HuH-7.5 (cell line): Measurements from ENCODE around the gene DDX50.
"Not testable (repeated sequence)": the region's sequence is repeated elsewhere in the genome, so short reads cannot be mapped to it uniquely, and the experiment has no call there.

Experiments
- DNase-seq: peaks from one replicate; pipeline ENCODE4 v3.0.0; 2011; ENCODE audit warnings: low spot score

DDX50 gene

DNA sequence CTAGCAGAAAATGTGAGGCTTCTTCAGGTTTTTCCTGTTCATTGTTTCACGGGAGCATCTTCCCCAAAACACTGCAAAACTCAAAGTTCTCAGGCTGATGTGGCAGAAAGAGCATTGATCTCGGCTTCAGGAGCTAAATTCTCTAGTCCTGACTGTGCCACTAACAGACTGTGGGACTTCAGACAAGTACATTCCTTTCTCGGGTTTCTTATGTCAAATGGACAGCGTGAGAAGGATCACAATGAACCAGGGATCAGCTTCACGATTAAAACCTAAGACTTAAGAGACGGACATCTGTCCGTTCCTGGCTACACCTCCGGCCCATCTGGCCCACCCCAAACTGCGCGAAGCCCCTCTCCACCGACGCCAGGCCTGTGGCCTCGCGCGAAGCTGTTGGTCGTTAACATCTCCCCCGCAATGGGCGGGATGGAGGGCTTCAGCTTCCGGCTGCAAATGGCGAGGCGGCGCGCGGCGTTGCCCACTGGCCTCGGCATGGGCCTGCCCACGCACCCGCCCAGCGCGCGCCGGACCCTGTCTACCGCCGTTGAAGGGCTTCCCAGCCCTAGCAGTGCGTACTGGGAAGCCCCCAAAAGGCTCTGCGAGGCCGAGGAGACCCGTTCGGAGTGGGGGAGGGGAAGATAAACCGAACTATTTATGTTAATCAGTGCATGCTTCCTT lies 549 bp upstream of the DDX50 start:
- peak; percentile 25 for DNase-seq

- no peak for DNase-seq
These were observed 1.3 kb downstream of the DDX50 start for GRCh38 chr10:68902382-68902781.

GRCh38 chr10:68924593-68924992 lies 23.5 kb downstream of the DDX50 start:
- no peak for DNase-seq

DNA sequence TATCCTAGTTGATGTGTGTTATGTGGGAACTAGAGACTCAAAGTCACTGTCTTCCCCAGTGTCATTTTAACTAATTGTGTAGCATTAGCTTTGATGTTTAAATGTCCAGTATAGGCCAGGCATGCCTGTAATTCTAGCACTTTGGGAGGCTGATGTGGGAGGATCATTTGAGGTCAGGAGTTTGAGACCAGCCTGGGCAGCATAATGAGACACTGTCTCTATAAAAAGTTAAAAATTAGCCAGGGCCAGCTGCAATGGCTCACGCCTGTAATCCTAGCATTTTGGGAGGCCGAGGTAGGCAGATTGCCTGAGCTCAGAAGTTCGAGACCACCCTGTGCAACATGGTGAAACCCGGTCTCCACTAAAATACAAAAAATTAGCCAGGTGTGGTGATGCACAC lies 24.4 kb downstream of the DDX50 start:
- DNase-seq = no peak

DNA sequence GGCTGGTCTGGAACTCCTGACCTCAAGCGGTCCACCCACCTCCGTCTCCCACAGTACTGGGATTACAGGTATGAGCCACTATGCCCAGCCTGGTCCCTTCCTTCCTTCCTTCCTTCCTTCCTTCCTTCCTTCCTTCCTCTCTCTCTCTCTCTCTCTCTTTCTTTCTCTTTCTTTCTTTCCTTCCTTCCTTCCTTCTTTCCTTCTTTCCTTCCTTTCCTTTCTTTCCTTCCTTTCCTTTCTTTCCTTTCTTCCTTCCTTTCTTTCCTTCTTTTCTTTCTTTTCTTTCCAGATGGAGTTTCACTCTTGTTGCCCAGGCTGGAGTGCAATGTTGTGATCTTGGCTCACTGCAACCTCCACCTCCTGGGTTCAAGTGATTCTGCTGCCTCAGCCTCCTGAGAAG lies 28.0 kb downstream of the DDX50 start:
- not testable (repeated sequence) for DNase-seq

GRCh38 chr10:68929888-68930287 lies 28.8 kb downstream of the DDX50 start:
- DNase-seq = not testable (repeated sequence)

DNA sequence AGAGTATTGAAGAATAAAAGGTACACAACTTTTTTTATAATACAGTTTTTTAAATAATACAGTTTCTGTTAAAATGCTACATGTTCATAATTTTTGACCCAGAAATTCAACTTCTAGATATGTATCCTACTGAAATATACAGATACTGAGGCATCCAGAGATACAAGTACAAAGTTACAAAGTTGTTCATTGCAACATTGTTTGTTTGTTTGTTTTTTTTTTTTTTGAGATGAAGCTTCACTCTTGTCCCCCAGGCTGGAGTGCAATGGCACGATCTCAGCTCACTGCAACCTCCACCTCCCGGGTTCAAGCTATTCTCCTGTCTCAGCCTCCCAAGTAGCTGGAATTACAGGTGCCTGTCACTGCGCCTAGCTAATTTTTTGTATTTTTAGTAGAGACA lies 31.7 kb downstream of the DDX50 start:
- not testable (repeated sequence) for DNase-seq

DNA sequence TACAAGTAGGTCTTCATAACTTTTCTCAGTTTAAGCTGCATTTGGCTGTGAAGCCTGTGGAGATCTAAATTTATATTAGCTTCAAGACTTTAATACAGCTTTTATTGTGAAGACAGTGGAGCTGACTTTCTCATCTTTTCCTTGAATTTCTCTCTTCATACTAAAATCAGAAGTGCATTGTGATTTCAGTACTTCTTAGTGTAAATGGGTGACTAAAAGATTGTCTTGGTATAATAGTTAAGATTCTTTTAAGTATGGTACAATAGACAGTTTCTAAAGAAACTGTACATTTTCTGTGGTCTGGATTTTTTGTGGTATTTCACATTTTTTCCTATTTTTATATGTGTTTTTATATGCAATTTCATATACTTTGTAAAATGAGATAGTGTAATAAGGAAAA lies 33.9 kb downstream of the DDX50 start:
- no peak for DNase-seq

- DNase-seq = no peak
These were observed 37.0 kb downstream of the DDX50 start for GRCh38 chr10:68938117-68938516.

- no peak for DNase-seq
These were observed 37.8 kb downstream of the DDX50 start for GRCh38 chr10:68938884-68939283.

GRCh38 chr10:68940917-68941316 lies 39.8 kb downstream of the DDX50 start:
- DNase-seq = not testable (repeated sequence)

- DNase-seq = no peak
These were observed 49.5 kb downstream of the DDX50 start for GRCh38 chr10:68950598-68950997.

GRCh38 chr10:68954904-68955303 lies 53.8 kb downstream of the DDX50 start:
- DNase-seq = no peak

- peak; percentile 16 for DNase-seq
These were observed 54.3 kb downstream of the DDX50 start for GRCh38 chr10:68955355-68955831.

- peak; percentile 80 for DNase-seq
These were observed 54.9 kb downstream of the DDX50 start, which contains the start of gene DDX21 for GRCh38 chr10:68955832-68956532. TSS of gene DDX21 (plus strand) at chr10:68956170. CDS start at chr10:68956226, 56 bp downstream.

GRCh38 chr10:68957284-68957615 lies 56.1 kb downstream of the DDX50 start:
- DNase-seq = no peak

DNA sequence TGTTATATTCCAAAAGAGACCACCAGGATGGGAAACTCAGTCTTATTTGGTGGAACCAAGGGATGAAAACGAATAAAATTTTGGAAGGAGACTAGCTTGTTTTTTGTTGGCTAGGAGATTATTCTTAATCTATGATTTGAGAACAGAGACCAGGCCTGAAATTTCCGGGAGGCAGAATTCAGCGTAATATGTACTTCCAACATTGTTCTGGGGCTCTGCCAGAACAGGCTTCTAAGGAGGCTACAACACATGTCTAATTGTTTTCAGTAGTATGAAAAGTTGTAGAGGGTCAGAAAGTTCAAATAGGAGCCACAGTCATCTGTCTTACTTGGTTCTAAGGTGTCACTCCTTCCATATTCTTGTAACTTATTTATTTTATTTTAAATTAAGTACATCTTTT lies 56.5 kb downstream of the DDX50 start:
- no peak for DNase-seq

- no peak for DNase-seq
These were observed 58.8 kb downstream of the DDX50 start for GRCh38 chr10:68959695-68960527.

GRCh38 chr10:68963151-68963550 lies 62.0 kb downstream of the DDX50 start:
- DNase-seq = no peak

GRCh38 chr10:68973975-68974374 lies 72.9 kb downstream of the DDX50 start:
- no peak for DNase-seq

GRCh38 chr10:68975936-68976473 lies 74.9 kb downstream of the DDX50 start:
- not testable (repeated sequence) for DNase-seq

GRCh38 chr10:68979738-68980137 lies 78.6 kb downstream of the DDX50 start:
- not testable (repeated sequence) for DNase-seq
